Activated effector memory CD4-positive, alpha-beta T cell treated with anti-CD3 and anti-CD28 coated beads, Interleukin-2, amount 50 U/mL, for 16 hours (primary cell): Measurements from ENCODE around the gene PPP1R12C.

Experiments used
- DNase-seq: peaks from one replicate; pipeline ENCODE4 v3.0.0-alpha.2; 2020

Gene PPP1R12C

GRCh38 chr19:55146078-55146704, 28.8 kb upstream of the PPP1R12C start:
- DNase-seq = no peak

DNA sequence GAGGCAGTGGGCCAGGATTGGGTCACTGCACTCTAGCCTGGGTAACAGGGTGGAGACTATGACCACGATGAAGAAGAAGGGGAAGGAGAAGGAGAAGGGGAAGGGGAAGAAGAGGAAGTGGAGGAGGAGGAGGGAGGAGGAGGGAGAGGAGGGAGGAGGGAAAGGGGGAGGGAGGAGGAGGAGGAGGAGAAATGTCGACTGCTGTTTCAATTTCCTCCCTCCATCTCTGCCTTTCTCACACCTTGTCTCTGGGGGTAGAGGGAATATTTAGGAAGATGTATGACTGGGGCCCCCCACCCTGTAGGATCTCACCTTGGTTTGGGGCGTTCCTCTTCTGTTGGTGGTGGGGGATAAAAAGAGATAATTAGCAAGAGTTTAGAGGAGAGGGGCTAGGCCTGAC, 27.8 kb upstream of the PPP1R12C start:
- DNase-seq = no peak

GRCh38 chr19:55141696-55142095, 24.3 kb upstream of the PPP1R12C start:
- DNase-seq = no peak

GRCh38 chr19:55137915-55138314, 20.5 kb upstream of the PPP1R12C start:
- DNase-seq = no peak

- DNase-seq = no peak
Observed at GRCh38 chr19:55136399-55137102, 19.1 kb upstream of the PPP1R12C start.

DNA sequence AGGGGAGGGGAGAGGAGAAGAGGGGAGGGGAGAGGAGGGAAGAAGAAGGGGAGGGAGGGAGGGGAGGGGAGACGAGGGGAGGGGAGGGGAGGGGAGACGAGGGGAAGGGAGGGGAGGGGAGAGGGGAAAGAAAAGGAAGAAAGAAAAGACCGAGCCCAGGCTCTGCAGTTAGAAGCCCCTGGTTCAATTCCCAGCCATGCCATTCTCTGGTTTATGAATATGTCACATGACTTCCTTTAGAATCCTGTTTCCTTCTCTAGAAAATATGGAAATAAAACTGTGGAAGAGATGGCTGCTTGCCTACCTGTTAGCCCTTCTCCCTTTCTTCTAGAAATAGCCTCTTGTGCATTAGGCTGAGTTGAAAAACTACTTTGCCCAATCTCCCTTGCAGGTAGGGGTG, 17.3 kb upstream of the PPP1R12C start:
- no peak for DNase-seq

DNA sequence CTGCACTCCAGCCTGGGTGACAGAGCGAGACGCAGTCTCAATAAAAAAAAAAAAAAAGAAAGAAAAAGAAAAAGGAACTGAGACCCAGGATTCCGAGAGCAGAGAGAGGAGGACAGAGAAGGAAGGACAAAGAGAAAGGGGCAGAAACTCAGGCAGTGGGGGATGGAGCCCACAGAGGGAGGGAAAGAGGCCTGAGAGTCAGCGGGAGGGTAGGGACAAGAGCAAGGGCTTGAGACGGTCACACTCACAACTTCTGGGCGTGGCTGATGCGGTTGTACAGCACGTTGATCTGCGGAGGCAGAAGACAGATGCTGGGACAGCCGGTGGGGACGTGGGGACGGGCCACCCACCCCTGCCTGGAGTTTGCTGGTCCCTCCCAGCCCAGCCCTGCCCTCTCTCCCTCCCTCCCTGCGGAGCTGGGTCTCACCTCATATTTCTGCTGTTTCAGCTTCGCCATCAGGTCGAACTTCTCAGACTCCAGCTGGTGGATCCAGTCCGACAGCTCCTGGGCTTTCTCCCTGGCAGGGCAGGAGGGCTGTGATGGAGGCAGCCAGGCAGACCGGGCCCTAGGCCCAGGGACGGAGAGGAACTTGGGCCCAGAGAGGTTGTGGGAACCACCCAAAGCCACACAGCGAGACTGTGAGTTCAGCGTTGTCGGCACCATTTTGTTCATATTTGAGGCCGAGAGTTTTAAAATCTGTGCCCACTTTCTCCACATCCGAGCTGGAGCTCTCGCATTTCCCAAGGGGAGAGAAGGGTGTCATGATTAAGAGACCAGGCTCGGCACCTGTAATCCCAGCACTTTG, 16.4 kb upstream of the PPP1R12C start:
- DNase-seq = no peak

DNA sequence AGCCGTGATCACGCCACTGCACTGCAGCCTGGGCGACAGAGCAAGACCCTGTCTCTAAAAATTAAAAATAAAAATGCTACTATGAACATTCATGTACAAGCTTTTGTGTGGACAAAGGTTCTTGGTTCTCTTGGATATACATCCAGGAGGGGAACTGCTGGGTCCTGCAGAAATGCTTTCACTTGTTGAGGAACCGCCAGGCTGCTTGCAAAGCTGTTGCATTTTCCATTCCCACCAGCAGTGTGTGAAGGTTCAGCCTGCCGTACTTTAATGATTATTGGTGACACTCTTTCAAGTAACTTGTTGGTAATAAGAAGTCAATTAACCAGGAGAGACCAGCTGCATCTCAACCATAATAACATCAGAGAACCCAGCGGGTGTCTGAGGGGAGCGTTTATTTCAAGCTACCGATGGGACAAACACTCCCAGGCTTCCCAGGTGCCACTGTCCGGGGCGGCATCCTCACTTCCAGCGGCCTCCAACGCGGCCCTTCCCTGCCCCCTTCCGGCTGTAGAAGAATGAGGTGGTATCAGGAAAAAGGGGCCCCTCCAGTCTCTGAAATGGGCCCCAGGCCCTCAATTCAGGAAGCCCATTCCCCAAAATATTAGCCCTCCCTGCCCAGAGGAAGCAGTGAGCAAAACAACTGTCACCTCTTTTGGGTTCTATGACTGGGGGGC, 15.2 kb upstream of the PPP1R12C start:
- DNase-seq = no peak

DNA sequence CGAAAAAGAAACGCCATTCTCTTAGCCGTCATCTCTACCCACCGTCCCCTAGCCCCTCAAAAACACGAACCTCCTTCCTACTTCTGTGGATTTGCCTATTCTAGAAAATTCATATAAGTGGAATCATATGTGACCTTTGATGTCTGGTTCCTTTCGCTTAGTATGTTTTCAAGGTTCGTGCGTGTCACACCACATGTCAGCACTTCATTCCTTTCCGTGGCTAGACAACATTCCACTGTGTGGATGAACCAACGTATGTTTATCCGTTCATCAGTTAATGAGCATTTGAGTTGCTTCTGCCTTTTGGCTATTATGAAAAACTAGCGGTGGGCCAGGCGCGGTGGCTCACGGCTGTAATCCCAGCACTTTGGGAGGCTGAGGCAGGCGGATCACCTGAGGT, 14.0 kb upstream of the PPP1R12C start:
- no peak for DNase-seq

- DNase-seq = no peak
Observed at GRCh38 chr19:55119053-55119452, 1.6 kb upstream of the PPP1R12C start.

- peak; percentile 68 for DNase-seq
Observed at GRCh38 chr19:55118401-55118991, 1.1 kb upstream of the PPP1R12C start.

DNA sequence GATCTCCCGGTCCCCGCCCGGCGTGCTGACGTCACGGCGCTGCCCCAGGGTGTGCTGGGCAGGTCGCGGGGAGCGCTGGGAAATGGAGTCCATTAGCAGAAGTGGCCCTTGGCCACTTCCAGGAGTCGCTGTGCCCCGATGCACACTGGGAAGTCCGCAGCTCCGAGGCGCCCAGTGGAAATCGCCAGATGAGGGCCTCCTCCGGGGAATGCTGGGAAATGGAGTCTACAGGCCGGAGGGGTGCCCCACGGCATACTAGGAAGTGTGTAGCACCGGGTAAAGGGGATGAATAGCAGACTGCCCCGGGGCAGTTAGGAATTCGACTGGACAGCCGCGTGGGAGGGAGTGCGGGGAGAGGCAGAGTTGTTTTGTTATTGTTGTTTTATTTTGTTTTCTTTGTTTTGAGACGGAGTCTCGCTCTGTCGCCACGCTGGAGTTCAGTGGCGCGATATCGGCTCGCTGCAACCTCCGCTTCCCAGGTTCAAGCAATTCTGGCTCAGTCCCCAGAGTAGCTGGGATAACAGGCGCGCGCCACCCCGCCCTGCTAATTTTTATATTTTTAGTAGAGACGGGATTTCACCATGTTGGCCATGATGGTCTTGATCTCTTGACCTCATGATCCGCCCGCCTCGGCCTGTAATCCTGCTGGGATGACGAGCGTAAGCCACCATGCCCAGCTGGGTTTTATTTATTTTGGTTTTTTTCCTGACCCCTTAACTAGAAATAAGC, 390 bp upstream of the PPP1R12C start:
- DNase-seq = peak; percentile 99

DNA sequence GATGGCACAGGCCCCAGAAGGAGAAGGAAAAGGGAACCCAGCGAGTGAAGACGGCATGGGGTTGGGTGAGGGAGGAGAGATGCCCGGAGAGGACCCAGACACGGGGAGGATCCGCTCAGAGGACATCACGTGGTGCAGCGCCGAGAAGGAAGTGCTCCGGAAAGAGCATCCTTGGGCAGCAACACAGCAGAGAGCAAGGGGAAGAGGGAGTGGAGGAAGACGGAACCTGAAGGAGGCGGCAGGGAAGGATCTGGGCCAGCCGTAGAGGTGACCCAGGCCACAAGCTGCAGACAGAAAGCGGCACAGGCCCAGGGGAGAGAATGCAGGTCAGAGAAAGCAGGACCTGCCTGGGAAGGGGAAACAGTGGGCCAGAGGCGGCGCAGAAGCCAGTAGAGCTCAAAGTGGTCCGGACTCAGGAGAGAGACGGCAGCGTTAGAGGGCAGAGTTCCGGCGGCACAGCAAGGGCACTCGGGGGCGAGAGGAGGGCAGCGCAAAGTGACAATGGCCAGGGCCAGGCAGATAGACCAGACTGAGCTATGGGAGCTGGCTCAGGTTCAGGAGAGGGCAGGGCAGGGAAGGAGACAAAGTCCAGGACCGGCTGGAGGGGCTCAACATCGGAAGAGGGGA, 1.1 kb downstream of the PPP1R12C start:
- DNase-seq = peak; percentile 86

DNA sequence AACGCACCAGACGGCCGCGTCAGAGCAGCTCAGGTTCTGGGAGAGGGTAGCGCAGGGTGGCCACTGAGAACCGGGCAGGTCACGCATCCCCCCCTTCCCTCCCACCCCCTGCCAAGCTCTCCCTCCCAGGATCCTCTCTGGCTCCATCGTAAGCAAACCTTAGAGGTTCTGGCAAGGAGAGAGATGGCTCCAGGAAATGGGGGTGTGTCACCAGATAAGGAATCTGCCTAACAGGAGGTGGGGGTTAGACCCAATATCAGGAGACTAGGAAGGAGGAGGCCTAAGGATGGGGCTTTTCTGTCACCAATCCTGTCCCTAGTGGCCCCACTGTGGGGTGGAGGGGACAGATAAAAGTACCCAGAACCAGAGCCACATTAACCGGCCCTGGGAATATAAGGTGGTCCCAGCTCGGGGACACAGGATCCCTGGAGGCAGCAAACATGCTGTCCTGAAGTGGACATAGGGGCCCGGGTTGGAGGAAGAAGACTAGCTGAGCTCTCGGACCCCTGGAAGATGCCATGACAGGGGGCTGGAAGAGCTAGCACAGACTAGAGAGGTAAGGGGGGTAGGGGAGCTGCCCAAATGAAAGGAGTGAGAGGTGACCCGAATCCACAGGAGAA, 1.9 kb downstream of the PPP1R12C start:
- DNase-seq = no peak

DNA sequence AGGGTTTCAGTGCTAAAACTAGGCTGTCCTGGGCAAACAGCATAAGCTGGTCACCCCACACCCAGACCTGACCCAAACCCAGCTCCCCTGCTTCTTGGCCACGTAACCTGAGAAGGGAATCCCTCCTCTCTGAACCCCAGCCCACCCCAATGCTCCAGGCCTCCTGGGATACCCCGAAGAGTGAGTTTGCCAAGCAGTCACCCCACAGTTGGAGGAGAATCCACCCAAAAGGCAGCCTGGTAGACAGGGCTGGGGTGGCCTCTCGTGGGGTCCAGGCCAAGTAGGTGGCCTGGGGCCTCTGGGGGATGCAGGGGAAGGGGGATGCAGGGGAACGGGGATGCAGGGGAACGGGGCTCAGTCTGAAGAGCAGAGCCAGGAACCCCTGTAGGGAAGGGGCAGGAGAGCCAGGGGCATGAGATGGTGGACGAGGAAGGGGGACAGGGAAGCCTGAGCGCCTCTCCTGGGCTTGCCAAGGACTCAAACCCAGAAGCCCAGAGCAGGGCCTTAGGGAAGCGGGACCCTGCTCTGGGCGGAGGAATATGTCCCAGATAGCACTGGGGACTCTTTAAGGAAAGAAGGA, 2.8 kb downstream of the PPP1R12C start:
- no peak for DNase-seq

DNA sequence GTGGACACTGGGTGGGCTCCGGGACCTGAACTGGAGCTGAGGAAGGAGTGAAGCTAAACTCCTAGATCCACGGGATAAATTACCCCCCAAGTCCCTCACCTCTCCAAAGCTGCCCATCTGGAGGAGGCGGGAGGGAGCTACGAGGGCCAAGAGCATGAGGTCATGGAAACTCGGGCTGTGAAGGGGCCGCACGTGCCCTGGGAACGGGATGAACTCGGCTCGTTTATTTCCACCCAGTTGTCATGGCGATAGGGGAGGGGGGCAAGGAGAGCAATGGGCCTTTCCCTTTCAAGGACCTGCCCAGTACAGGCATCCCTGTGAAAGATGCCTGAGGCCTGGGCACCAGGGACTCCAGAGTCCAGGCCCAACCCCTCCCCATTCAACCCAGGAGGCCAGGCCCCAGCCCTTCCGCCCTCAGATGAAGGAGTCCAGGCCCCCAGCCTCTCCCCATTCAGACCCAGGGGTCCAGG, 3.8 kb downstream of the PPP1R12C start:
- no peak for DNase-seq

DNA sequence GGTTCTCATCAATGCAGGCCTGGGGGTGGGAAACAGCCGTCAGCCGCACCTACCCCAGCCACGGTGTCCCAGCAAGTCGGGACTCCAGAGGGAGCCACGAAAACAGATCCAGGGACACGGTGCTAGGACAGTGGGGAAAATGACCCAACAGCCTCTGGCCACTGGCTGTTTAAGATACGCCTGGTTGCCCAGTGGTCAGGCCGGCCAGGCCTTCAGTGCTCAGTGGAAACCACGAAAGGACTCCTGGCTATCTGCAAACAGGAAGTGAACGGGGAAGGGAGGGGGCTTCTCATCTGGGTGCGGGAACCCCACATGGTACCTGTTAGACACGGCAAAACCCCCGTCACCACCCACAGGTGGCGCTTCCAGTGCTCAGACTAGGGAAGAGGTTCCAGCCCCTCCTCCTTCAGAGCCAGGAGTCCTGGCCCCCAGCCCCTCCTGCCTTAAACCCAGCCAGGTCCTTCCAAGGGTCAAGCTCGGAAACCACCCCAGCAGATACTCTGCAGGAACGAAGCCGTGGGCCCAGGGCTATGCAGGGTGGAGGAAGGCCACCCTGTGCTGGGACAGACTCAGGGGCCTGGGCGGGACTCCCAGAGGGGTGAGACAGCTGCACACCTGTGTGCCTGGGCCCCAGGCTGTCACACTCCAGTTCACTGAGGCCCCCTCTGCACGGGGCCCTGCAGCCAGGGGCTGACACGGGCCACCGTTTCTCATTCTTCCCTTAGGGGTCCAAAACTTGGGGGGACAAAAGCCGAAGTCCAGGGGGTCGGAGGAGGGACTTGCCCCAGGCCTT, 4.5 kb downstream of the PPP1R12C start:
- DNase-seq = no peak

DNA sequence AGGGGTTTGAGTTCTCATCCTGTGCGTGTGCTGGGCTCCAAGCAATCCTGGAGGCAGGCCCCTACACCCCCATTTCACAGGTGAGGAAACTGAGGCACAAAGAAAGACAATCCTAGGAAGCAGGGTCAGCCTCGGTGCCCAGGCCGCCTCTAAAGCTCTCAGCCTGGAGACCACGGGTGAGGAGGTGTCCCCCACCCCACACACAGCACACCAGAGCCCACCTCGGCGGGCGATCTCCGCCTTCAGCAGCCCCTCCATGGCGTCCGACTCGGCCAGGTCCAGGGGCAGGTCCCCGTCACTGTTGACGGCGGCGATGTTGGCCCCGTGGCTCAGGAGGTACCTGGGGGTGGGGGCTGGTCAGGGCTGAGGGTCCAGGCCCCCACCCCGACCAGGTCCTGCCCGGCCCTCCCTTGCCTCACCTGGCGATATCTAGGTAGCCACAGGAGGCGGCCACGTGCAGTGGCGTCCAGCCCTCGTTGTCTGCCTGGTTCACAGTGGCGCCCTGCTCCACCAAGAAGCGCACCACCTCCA, 5.1 kb downstream of the PPP1R12C start:
- DNase-seq = no peak

GRCh38 chr19:55111238-55111831, 6.1 kb downstream of the PPP1R12C start:
- no peak for DNase-seq
